Ishikawa (cell line): ENCODE measurements around the gene TBC1D22A.

Experiments used
- CEBPB ChIP-seq: IDR thresholded peaks from 2 replicates; pipeline ENCODE4 v1.6.1; 2012
- CREB1 ChIP-seq: IDR thresholded peaks from 2 replicates; pipeline ENCODE4 v1.6.1; 2012; ENCODE audit warnings: low read depth
- EGR1 ChIP-seq: IDR thresholded peaks from 2 replicates; pipeline ENCODE4 v1.6.1; 2012
- EP300 ChIP-seq: IDR thresholded peaks from 2 replicates; pipeline ENCODE4 v1.6.1; 2012; ENCODE audit warnings: borderline replicate concordance
- FOXM1 ChIP-seq: IDR thresholded peaks from 2 replicates; pipeline ENCODE4 v1.6.1; 2012; ENCODE audit warnings: low read depth, borderline replicate concordance
- NFIC ChIP-seq: IDR thresholded peaks from 2 replicates; pipeline ENCODE4 v1.6.1; 2012
- RAD21 ChIP-seq: IDR thresholded peaks from 2 replicates; pipeline ENCODE4 v1.6.1; 2012; ENCODE audit warnings: low read depth
- TAF1 ChIP-seq: IDR thresholded peaks from 2 replicates; pipeline ENCODE4 v1.6.1; 2012; ENCODE audit warnings: low read depth, mild to moderate bottlenecking
- TCF12 ChIP-seq: IDR thresholded peaks from 2 replicates; pipeline ENCODE4 v1.6.1; 2012; ENCODE audit warnings: low read depth
- TEAD4 ChIP-seq: IDR thresholded peaks from 2 replicates; pipeline ENCODE4 v1.6.1; 2012
- YY1 ChIP-seq: IDR thresholded peaks from 2 replicates; pipeline ENCODE4 v1.6.1; 2012; ENCODE audit warnings: low read depth
- ZBTB7A ChIP-seq: IDR thresholded peaks from 2 replicates; pipeline ENCODE4 v1.6.1; 2012; ENCODE audit warnings: low read depth
- TF ChIP-seq, protein P1 (sequence below): IDR thresholded peaks from 2 replicates; pipeline ENCODE4 v1.6.1; 2012
- TF ChIP-seq, protein P2 (sequence below): IDR thresholded peaks from 2 replicates; pipeline ENCODE4 v1.6.1; 2012
- TF ChIP-seq, protein P3 (sequence below): IDR thresholded peaks from 2 replicates; pipeline ENCODE4 v1.6.1; 2012; ENCODE audit warnings: low read depth, mild to moderate bottlenecking

Gene TBC1D22A

DNA sequence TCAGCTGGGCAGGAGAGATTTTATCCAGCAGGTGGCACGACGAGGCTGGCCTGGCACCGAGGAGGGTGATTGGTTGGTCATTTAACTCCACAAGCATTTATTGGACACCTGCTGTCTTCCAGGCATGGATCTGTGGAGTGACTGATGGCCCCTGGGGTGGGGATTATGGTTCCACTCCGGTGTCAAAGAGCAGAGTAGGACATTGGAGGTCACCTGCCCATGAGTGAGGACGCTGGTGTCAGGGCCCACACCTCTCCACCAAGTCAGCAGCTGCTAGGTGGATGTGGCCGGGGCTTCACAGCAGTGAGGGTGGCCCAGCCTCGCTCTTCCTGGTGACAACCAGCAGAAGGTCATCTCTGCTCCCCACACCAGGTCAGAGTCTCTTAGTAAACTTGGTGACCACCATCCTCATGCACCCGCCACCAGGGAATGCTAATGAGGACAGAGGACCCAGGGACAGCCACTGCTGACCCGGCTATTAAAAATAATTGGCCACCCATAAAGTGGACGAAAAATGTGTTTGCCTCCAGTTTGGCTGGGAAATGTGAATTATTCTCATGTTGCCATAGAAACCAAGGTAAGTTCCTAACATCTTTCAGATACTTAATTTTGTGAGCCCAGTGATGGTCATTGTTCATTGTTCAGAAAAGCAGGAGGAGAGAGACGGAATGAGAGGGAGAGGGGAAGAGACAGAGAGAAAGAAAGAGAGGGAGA is 428.7 kb downstream of the TBC1D22A start:
- TF ChIP-seq CREB1 (no peak), EP300 (no peak), EGR1 (no peak), FOXM1 (no peak), TEAD4 (no peak), YY1 (no peak), TAF1 (no peak)

DNA sequence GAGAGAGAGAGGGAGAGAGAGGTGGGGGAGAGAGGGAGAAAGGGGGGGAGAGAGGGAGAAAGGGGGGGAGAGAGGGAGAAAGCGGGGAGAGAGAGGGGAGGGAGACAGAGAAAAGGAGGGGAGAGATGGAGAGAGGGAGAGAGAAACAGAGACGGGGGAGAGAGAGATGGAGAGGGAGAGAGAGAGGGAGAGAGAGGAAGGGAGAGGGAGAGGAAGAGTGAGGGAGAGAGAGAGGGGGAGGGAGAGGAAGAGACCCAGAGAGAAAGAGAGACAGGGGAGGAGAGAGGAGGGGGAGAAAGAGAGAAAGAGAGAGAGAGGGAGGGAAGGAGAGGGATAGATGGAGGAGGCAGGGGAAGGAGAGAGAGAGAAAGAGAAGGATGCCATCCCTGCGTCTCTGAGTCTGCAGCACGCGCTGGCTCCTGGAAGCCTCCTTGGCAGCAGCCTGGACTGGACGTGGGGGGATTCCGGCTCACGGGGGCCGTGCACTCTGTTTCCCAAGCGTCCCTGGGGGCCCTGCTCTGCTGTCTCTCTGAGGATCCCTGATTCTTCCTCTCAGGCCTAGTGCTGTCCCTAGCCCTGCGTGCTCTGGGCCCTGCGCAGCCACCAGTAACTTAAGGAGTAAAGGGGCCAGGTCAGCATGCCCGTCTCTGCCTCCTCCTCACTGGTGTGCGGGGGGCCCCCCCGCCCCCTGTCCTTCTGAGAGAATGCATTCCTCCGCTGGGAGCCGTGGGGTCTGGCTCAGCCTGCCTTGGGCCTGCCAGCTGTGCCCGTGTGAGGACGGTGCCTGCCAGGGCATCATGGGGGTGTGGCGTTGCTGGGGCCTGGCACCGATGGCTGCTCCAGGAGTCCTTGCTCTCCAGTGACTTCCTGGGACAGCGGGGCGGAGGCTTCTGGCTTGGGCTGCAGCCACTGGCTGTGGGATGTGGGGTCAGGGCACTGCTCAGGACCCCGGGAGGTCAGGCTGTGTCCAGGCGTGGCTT is 429.5 kb downstream of the TBC1D22A start:
- no peak for TF ChIP-seq CEBPB
- TF ChIP-seq, protein P1, sequence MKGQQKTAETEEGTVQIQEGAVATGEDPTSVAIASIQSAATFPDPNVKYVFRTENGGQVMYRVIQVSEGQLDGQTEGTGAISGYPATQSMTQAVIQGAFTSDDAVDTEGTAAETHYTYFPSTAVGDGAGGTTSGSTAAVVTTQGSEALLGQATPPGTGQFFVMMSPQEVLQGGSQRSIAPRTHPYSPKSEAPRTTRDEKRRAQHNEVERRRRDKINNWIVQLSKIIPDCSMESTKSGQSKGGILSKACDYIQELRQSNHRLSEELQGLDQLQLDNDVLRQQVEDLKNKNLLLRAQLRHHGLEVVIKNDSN, result no peak
- no peak for TF ChIP-seq ZBTB7A
- TF ChIP-seq NFIC, result no peak
- TF ChIP-seq RAD21, result no peak
- TF ChIP-seq EP300, result no peak
- TF ChIP-seq TEAD4, result no peak
- TF ChIP-seq YY1, result no peak
- TF ChIP-seq, protein P2, sequence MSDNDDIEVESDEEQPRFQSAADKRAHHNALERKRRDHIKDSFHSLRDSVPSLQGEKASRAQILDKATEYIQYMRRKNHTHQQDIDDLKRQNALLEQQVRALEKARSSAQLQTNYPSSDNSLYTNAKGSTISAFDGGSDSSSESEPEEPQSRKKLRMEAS, result no peak
- TF ChIP-seq FOXM1, result no peak

DNA sequence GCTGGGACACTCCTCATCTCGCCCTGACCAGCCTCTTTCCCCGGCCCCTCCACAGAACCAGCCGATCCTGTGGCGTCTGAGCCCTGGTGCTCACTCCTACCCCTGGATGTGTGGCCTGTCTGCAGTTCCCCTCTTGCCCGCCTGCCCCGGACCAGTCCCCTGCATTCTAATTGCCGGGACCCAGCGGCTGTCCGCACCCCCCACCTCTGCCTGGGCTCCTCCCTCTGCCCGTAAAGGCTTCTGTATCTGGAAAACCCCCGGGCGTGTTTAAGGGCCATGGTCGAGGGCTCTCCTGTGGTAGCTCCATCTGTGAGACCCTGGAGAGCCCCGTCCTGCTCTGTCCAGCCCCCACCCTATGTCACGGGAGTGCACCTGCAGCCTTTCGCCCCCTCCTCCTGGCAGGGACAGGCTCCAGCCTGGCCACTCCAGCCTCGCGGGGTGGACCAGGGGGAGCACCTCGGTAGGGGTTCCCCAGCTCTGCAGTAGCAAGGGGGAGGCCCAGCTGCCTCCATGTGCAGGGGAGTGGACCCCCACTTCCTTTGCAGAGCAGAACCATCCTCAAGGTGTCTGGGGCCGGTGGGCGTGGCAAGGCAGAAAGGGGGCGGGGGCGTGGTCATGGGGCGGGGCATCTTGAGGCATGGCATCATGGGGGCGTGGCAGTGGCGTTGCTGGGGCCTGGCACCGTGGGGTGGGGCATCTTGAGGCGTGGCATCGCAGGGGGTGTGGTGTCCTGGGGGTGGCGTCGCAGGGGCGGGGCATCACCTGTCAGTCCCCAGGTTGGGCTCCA is 430.4 kb downstream of the TBC1D22A start:
- TF ChIP-seq YY1, result no peak
- TF ChIP-seq, protein P2, result no peak
- no peak for TF ChIP-seq FOXM1
- TF ChIP-seq, protein P1, result no peak
- TF ChIP-seq CREB1, result no peak
- TF ChIP-seq TCF12, result no peak
- no peak for TF ChIP-seq TEAD4
- TF ChIP-seq RAD21, result no peak
- no peak for TF ChIP-seq CEBPB
- TF ChIP-seq EP300, result no peak
- no peak for TF ChIP-seq EGR1

DNA sequence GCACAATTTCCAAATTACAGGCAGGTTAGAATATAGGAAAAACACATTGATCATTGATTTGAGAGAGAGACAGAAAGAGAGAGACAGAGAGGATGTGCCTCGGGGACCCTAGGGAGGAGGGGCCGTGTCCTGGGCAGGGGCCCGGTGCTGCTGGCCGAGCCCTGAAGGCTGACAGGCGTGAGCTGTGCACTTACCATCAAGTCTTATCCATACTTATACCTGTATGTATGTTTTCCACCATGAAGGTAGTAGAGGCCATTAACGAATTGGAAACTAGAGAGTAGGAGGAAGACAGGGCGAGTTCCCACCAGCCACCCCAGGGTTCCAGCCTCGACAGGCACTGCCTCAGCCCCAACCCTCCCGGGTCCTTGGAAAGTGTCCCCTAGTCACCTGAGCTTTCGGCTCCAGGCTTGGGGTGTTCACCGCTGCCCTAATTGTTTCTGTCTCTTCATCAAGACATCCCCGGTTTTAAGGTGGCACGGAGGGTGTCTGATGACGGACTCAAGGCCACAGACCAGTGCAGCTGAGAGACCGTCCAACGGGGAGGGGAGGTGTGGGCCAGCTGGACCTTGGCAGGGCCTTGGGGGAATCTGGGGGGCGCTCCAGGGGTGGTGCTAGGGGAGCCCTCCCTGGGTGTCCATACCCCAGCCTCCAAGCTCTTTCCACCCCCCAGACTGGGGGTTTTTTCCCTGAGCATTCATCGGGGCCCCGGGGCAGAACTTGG is 431.3 kb downstream of the TBC1D22A start:
- TF ChIP-seq FOXM1, result no peak
- no peak for TF ChIP-seq EP300
- TF ChIP-seq, protein P2, result no peak
- TF ChIP-seq, protein P1, result no peak
- no peak for TF ChIP-seq RAD21
- TF ChIP-seq NFIC, result no peak
- no peak for TF ChIP-seq ZBTB7A

DNA sequence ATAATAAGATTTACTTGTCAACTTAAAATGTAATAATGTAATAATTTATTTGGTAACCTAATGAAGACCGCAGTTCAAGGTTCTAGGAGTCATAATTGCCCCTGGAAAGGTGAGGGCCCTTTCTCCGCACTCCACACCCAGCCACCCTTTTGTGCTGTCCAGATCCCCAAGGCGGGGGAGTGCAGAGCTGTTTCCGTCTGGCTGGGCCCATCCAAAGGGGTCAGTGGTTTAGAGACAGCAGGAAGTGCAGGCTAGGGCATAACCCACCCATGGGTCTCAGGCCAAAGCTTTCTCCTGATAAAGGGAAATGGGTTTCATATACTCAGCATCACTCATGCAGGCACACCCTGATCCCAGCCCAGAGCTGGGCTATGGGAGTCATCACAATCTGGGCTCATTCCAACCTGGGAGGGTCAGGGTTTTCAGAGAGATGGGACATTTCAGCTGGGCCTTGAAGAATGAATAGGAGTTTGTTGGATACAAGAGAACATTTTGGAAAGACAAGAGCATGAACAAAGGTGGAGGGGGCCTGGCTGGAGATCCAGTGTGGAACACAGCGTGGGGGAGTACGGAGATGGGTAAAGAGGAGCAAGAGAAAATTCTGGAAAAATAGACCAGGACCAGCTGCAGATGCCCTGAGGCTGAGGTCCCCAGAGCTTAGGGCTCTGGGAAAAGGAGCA is 432.2 kb downstream of the TBC1D22A start:
- TF ChIP-seq TCF12 (no peak), NFIC (no peak), TEAD4 (no peak), CREB1 (no peak), TAF1 (no peak), RAD21 (no peak), CEBPB (no peak), EGR1 (no peak), YY1 (no peak), EP300 (no peak), FOXM1 (no peak), ZBTB7A (no peak)
- TF ChIP-seq, protein P3, sequence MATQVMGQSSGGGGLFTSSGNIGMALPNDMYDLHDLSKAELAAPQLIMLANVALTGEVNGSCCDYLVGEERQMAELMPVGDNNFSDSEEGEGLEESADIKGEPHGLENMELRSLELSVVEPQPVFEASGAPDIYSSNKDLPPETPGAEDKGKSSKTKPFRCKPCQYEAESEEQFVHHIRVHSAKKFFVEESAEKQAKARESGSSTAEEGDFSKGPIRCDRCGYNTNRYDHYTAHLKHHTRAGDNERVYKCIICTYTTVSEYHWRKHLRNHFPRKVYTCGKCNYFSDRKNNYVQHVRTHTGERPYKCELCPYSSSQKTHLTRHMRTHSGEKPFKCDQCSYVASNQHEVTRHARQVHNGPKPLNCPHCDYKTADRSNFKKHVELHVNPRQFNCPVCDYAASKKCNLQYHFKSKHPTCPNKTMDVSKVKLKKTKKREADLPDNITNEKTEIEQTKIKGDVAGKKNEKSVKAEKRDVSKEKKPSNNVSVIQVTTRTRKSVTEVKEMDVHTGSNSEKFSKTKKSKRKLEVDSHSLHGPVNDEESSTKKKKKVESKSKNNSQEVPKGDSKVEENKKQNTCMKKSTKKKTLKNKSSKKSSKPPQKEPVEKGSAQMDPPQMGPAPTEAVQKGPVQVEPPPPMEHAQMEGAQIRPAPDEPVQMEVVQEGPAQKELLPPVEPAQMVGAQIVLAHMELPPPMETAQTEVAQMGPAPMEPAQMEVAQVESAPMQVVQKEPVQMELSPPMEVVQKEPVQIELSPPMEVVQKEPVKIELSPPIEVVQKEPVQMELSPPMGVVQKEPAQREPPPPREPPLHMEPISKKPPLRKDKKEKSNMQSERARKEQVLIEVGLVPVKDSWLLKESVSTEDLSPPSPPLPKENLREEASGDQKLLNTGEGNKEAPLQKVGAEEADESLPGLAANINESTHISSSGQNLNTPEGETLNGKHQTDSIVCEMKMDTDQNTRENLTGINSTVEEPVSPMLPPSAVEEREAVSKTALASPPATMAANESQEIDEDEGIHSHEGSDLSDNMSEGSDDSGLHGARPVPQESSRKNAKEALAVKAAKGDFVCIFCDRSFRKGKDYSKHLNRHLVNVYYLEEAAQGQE, result no peak
- TF ChIP-seq, protein P2, result no peak
- TF ChIP-seq, protein P1, result no peak
